B cell (primary cell): Measurements from ENCODE around the gene TMED1. TPM values are rescaled to one million over a fixed set of nuclear protein-coding genes. Genes with fewer than 3 reads are reported as not detected.

Experiments used
- ATAC-seq: fragments of 200-7000 bp; cut with Tn5 transposase; one replicate; pipeline ENCODE4 v1.10.0; 2021; ENCODE audit warnings: low read depth, mild to moderate bottlenecking, moderate number of reproducible peaks, moderate library complexity
- CTCF ChIA-PET: fragments of 350-600 bp; sonication (Branson Sonifier 250); formaldehyde crosslinking; loops from one replicate; lab custom pipeline; 2021; ENCODE audit warnings: antibody characterized with exemption, inconsistent platforms; lab: Charles Lee
- POLR2A ChIA-PET: fragments of 350-600 bp; sonication (Branson Sonifier 250); formaldehyde crosslinking; loops from one replicate; lab custom pipeline; 2021; ENCODE audit warnings: antibody characterized with exemption; lab: Charles Lee
- DNase-seq: peaks from one replicate; pipeline ENCODE4 v3.0.0; 2013
- H2AFZ ChIP-seq: 2 replicates; pipeline ENCODE4 v1.6.1; 2012; ENCODE audit warnings: mild to moderate bottlenecking, low read depth, low read length; ENCODE audit not compliant: insufficient read depth, poor library complexity, severe bottlenecking
- H3K27ac ChIP-seq, 2 donors: 1 replicate in 1 of 2; 2 replicates in 1 of 2; pipeline ENCODE4 v1.5.1; 2012 to 2013; ENCODE audit warnings: low read length in 2 of 2, mild to moderate bottlenecking in 2 of 2, moderate library complexity in 1 of 2
- H3K27me3 ChIP-seq, 4 experiments: fragments of 200-600 bp in 1 of 4; sonication (generic) in 1 of 4; replicated peaks in 1 of 4; 1 replicate in 2 of 4; 2 replicates in 2 of 4; pipeline versions ENCODE4 v1.6.1 to v1.7.0; 2013 to 2016; ENCODE audit warnings: low read length in 3 of 4, mild to moderate bottlenecking in 2 of 4, mixed read lengths in 1 of 4, moderate library complexity in 1 of 4; ENCODE audit not compliant: insufficient read depth in 4 of 4, control insufficient read depth in 3 of 4; ENCODE audit errors: control extremely low read depth in 1 of 4
- H3K36me3 ChIP-seq, 2 experiments: replicated peaks in 1 of 2; 1 replicate in 1 of 2; 2 replicates in 1 of 2; pipeline versions ENCODE4 v1.6.1 to v1.7.1; 2013; ENCODE audit warnings: low read length in 1 of 2; ENCODE audit not compliant: insufficient read depth in 2 of 2, control insufficient read depth in 1 of 2; ENCODE audit errors: control extremely low read depth in 1 of 2, extremely low read depth in 1 of 2
- H3K4me1 ChIP-seq, 2 donors: fragments of 200-600 bp in 1 of 2; sonication (generic) in 1 of 2; 1 replicate in 1 of 2; 2 replicates in 1 of 2; pipeline versions ENCODE4 v1.5.1 to v1.6.1; 2013 to 2017; ENCODE audit warnings: low read length in 2 of 2; ENCODE audit not compliant: control insufficient read depth in 2 of 2, insufficient read depth in 2 of 2
- H3K4me2 ChIP-seq: replicated peaks from 2 replicates; pipeline ENCODE3; 2012; ENCODE audit warnings: mild to moderate bottlenecking, low read depth, low read length; ENCODE audit not compliant: poor library complexity, severe bottlenecking
- H3K4me3 ChIP-seq, 5 experiments: fragments of 200-600 bp in 1 of 5; sonication (generic) in 1 of 5; 1 replicate in 3 of 5; 2 replicates in 2 of 5; pipeline versions ENCODE4 v1.5.1 to v1.7.0; 2011 to 2016; ENCODE audit warnings: low read length in 4 of 5, mild to moderate bottlenecking in 4 of 5, low read depth in 2 of 5, control low read depth in 1 of 5, moderate library complexity in 1 of 5; ENCODE audit not compliant: insufficient read depth in 1 of 5; ENCODE audit errors: control extremely low read depth in 1 of 5, extremely low read depth in 1 of 5
- H3K79me2 ChIP-seq: fragments of 200-600 bp; sonication (generic); one replicate; pipeline ENCODE4 v1.6.0; 2016; ENCODE audit warnings: low read length; ENCODE audit not compliant: control insufficient read depth, insufficient read depth
- H3K9ac ChIP-seq: fragments of 200-600 bp; sonication (generic); 2 replicates; pipeline ENCODE4 v1.6.1; 2017; ENCODE audit warnings: mild to moderate bottlenecking, low read length, moderate library complexity
- H3K9me3 ChIP-seq, 3 donors: one replicate each; pipeline versions ENCODE4 v1.6.1 to v1.7.1; 2013; ENCODE audit warnings: low read length in 2 of 3; ENCODE audit not compliant: control insufficient read depth in 2 of 3, insufficient read depth in 1 of 3; ENCODE audit errors: control extremely low read depth in 1 of 3
- H4K20me1 ChIP-seq: 2 replicates; pipeline ENCODE4 v1.6.0; 2012; ENCODE audit warnings: mild to moderate bottlenecking, low read length; ENCODE audit not compliant: insufficient read depth, control insufficient read depth, poor library complexity, severe bottlenecking
- H3K27ac Mint-ChIP-seq: one replicate; pipeline ENCODE4 v1.8.0; 2021; ENCODE audit warnings: mixed read lengths
- H3K27me3 Mint-ChIP-seq: one replicate; pipeline ENCODE4 v1.8.0; 2021; ENCODE audit warnings: mixed read lengths
- H3K4me1 Mint-ChIP-seq: one replicate; pipeline ENCODE4 v1.8.0; 2021; ENCODE audit warnings: mixed read lengths
- H3K4me3 Mint-ChIP-seq: one replicate; pipeline ENCODE4 v1.8.0; 2021; ENCODE audit warnings: mixed read lengths
- H3K9me3 Mint-ChIP-seq: one replicate; pipeline ENCODE4 v1.8.0; 2022; ENCODE audit warnings: mixed read lengths; ENCODE audit not compliant: insufficient read depth
- EZH2 ChIP-seq: IDR thresholded peaks from 2 replicates; pipeline ENCODE4 v1.6.1; 2012; ENCODE audit warnings: borderline replicate concordance, low read depth, mild to moderate bottlenecking, moderate library complexity, low read length; ENCODE audit not compliant: insufficient read depth, poor library complexity, severe bottlenecking
- WGBS: methylation state at CpG from one replicate; pipeline ENCODE4 v1.1.5; 2013; ENCODE audit warnings: missing lambda C conversion rate; ENCODE audit not compliant: insufficient coverage; 5-methylcytosine and 5-hydroxymethylcytosine counted together
- intact Hi-C: fragments of 100-400 bp; cut with micrococcal nuclease; formaldehyde crosslinking; loops from one replicate; pipeline ENCODE4 v1.10.0; 2022
- polyA plus RNA-seq: library from polyadenylated mRNA; depleted of rRNA; stranded (reverse); fragments of >200 nt; gene quantifications from 2 replicates; pipeline ENCODE4 v1.2.3, GENCODE V29; 2012
- total RNA-seq, 2 donors: library from RNA; stranded (reverse); fragments of 120-200 nt in 1 of 2; gene quantifications; 1 replicate in 1 of 2; 2 replicates in 1 of 2; pipeline versions ENCODE4 v1.2.3 to v1.2.4, GENCODE V29; 2013 to 2022
- TF ChIP-seq, protein P1 (sequence below): fragments of 200-600 bp; IDR thresholded peaks from one replicate; pipeline ENCODE4 v1.8.0; 2022; ENCODE audit warnings: antibody characterized with exemption, mild to moderate bottlenecking

The TMED1 gene
- total and polyA plus RNA-seq, 2 donors (not counting 1 experiment from before 2014, with no cell fraction given) = 10.8 to 14.7 TPM

DNA sequence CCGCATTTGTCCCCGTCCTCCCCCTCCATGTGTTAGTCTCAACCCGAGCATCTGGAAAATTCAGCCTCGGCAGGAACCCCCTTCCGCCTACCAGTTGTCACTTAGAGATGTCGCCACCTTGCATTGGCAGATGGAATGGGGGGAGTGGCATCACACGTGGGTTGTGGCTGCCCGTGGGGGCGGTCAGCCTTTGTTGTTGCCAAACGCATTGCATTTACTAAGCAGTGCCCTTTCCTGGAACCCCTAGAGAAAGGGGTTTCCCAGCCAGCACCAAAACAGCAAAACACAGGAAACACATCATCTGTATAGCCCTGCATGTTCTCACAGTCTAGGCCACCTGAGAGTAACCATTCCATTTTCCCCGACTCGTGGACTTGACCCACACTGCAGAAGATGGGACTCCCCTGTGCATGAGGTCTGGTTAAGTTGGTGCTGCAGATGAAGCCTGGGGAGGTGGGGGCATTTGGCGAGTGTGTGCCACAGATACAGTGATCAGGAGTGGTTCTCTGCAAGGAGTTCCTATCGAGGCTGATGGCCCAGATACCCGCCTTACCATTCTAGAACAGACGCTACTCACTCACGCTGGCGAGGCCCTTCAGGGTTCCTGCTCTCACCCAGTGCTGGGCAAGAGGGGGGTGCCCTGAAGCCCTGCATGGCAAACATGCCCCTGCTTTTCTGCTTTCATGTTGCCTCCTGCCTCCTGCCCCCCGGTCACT lies 38.3 kb downstream of the TMED1 start:
- Mint-ChIP-seq H3K9me3 (no peaks in the 10 kb centered on the region), H3K4me1 (peaks cover 13% of the 10 kb centered on the region), H3K4me3 (peak overlapping the region; percentile 39), H3K27me3 (no peaks in the 10 kb centered on the region), H3K27ac (peak overlapping the region; percentile 89)
- DNase-seq = peak; percentile 49
- no peaks in the 10 kb centered on the region for H3K27me3 ChIP-seq
- H3K4me3 ChIP-seq = no peak overlapping the region
- H3K4me1 ChIP-seq = peaks cover 0 to 16% of the 10 kb centered on the region in 2 donors
- peak overlapping the region; percentile 27 for H3K4me2 ChIP-seq
- POLR2A ChIA-PET = no interaction called here
- peaks cover 45% of the 10 kb centered on the region for H3K79me2 ChIP-seq
- H3K9ac ChIP-seq = no peak overlapping the region
- no peak for TF ChIP-seq EZH2
- TF ChIP-seq, protein P1, sequence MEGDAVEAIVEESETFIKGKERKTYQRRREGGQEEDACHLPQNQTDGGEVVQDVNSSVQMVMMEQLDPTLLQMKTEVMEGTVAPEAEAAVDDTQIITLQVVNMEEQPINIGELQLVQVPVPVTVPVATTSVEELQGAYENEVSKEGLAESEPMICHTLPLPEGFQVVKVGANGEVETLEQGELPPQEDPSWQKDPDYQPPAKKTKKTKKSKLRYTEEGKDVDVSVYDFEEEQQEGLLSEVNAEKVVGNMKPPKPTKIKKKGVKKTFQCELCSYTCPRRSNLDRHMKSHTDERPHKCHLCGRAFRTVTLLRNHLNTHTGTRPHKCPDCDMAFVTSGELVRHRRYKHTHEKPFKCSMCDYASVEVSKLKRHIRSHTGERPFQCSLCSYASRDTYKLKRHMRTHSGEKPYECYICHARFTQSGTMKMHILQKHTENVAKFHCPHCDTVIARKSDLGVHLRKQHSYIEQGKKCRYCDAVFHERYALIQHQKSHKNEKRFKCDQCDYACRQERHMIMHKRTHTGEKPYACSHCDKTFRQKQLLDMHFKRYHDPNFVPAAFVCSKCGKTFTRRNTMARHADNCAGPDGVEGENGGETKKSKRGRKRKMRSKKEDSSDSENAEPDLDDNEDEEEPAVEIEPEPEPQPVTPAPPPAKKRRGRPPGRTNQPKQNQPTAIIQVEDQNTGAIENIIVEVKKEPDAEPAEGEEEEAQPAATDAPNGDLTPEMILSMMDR = no peak
- 80% methylated on average over 15 of the region's 19 CpGs for WGBS
- H3K27ac ChIP-seq = peak overlapping the region in 1 of 2 donors; percentile 9
- intact Hi-C loops = loop anchor here (1.0 kb wide), 1 partner anchor 80 kb away; no protein-coding TSS in a partner anchor
- peak; percentile 87 for ATAC-seq
- H3K36me3 ChIP-seq = peaks cover 7 to 91% of the 10 kb centered on the region in 2 experiments
- no peak overlapping the region for H2AFZ ChIP-seq
- no peaks in the 10 kb centered on the region for H3K9me3 ChIP-seq
- CTCF ChIA-PET = interaction anchor here (0.6 kb wide), 1 partner anchor 153 kb away, joined by 3 read pairs; no protein-coding TSS in a partner anchor
- peaks cover 26% of the 10 kb centered on the region for H4K20me1 ChIP-seq

GRCh38 chr19:10797078-10797477 lies 38.9 kb downstream of the TMED1 start:
- peaks cover 47% of the 10 kb centered on the region for H3K79me2 ChIP-seq
- no peak for TF ChIP-seq EZH2
- TF ChIP-seq, protein P1 = no peak
- POLR2A ChIA-PET = no interaction called here
- H3K27me3 ChIP-seq = no peaks in the 10 kb centered on the region
- CTCF ChIA-PET = interaction anchor here (1.1 kb wide), 1 partner anchor 9 kb away, joined by 3 read pairs; no protein-coding TSS in a partner anchor
- no peak overlapping the region for H2AFZ ChIP-seq
- H3K36me3 ChIP-seq = peaks cover 8 to 91% of the 10 kb centered on the region in 2 experiments
- no peaks in the 10 kb centered on the region for H3K27me3 Mint-ChIP-seq
- H3K27ac ChIP-seq = peak overlapping the region in 1 of 2 donors; percentile 9
- no peak overlapping the region for H3K4me3 ChIP-seq
- DNase-seq = no peak
- H3K9me3 ChIP-seq = no peaks in the 10 kb centered on the region
- peaks cover 13% of the 10 kb centered on the region for H3K4me1 Mint-ChIP-seq
- H3K4me2 ChIP-seq = peak overlapping the region; percentile 27
- WGBS = 85% methylated on average over 13 of the region's 14 CpGs
- intact Hi-C loops = loop anchor here (1.0 kb wide), 1 partner anchor 80 kb away; no protein-coding TSS in a partner anchor
- H4K20me1 ChIP-seq = peaks cover 26% of the 10 kb centered on the region
- H3K9ac ChIP-seq = no peak overlapping the region
- no peak for ATAC-seq
- peak overlapping the region; percentile 89 for H3K27ac Mint-ChIP-seq
- H3K4me3 Mint-ChIP-seq = no peak overlapping the region
- peaks cover 0 to 16% of the 10 kb centered on the region in 2 donors for H3K4me1 ChIP-seq
- H3K9me3 Mint-ChIP-seq = no peaks in the 10 kb centered on the region
